Tongue (tissue), 3 donors: ENCODE measurements around the gene HDAC1. TPM values are rescaled to one million over a fixed set of nuclear protein-coding genes. Genes with fewer than 3 reads are reported as not detected.

ENCODE experiments used
- DNase-seq: peaks from one replicate; pipeline ENCODE4 v3.0.0-alpha.2; 2015
- small RNA-seq: library from RNA; depleted of rRNA; stranded (forward); fragments of <200 nt; gene quantifications from one replicate; pipeline ENCODE3, GENCODE V24; 2014; ENCODE audit warnings: low replicate concordance
- total RNA-seq: library from RNA; depleted of rRNA; stranded (reverse); fragments of >200 nt; gene quantifications from one replicate; pipeline ENCODE4 v1.2.3, GENCODE V29; 2014

The HDAC1 gene
- total RNA-seq, 1 donor from 2014 or later: 58.3 TPM

GRCh38 chr1:32373996-32374592 is 82.2 kb downstream of the HDAC1 start:
- no peak for DNase-seq

- no peak for DNase-seq
Observed at GRCh38 chr1:32376199-32376598, 84.3 kb downstream of the HDAC1 start.

DNA sequence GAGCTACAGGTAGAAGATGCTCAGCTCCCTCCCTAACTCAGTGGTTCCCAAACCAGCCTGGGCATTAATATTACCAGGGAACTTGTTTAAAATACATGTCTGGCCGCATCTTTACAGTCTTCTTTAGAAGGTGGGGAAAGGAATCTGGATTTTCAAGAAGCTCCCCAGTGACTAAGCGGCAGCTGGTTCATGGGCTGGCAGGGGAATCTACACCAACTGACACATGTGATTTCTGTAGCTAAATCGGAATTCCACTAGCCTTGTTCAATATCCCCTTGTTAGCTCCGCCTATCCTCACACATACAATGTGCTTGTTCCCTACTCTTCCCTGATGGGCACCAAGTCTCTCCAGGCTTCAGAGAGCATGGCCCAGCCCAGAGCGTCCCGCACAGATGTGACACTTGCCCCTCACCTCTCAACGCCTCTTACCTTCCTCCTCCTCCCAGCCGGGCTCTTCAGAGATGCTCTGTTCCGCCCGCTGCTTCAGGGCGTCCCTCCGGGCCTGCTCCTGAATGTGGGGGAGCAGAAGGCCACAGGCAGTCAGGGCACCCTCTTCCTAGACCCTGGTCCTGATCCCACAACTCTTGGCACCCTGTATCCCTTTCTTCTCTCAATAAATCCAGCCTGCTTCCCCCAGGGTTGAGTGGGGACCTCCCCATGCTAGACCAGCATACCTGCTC is 85.8 kb downstream of the HDAC1 start:
- DNase-seq: no peak

GRCh38 chr1:32380057-32380456 is 88.2 kb downstream of the HDAC1 start:
- DNase-seq: no peak

Small RNA genes within 50 kb of the gene (small RNA-seq; reads per million reads assigned to genes)
- not detected for gene RF00017
- gene RF00019: not detected

Other genes with a start within 250 kb of the HDAC1 start
- 3.4 TPM for gene TMEM39B, start 219.1 kb upstream of the HDAC1 start, total RNA-seq
- gene KPNA6, start 184.0 kb upstream of the HDAC1 start, total RNA-seq: 36.3 TPM
- gene TXLNA, start 112.4 kb upstream of the HDAC1 start, total RNA-seq: 39.5 TPM
- gene CCDC28B, start 91.5 kb upstream of the HDAC1 start, total RNA-seq: 30.3 TPM
- 2.7 TPM for gene IQCC, start 86.4 kb upstream of the HDAC1 start, total RNA-seq
- gene DCDC2B, start 83.0 kb upstream of the HDAC1 start, total RNA-seq: not detected
- 10.6 TPM for gene TMEM234, start 69.7 kb upstream of the HDAC1 start, total RNA-seq
- gene EIF3I, start 69.7 kb upstream of the HDAC1 start, total RNA-seq: 145 TPM
- 0.31 TPM for gene FAM167B, start 44.9 kb upstream of the HDAC1 start, total RNA-seq
- 1.3 TPM for gene LCK, start 40.8 kb upstream of the HDAC1 start, total RNA-seq
- gene MARCKSL1, start 44.1 kb downstream of the HDAC1 start, total RNA-seq: 40.8 TPM
- 0.82 TPM for gene FAM229A, start 70.4 kb downstream of the HDAC1 start, total RNA-seq
- gene TSSK3, start 70.5 kb downstream of the HDAC1 start, total RNA-seq: not detected
- gene BSDC1, start 102.4 kb downstream of the HDAC1 start, total RNA-seq: 67.4 TPM
- under 0.01 TPM for gene ZBTB8B, start 173.0 kb downstream of the HDAC1 start, total RNA-seq
- 13.3 TPM for gene ZBTB8A, start 247.3 kb downstream of the HDAC1 start, total RNA-seq